IPS-18c (cell line): ENCODE results near the gene IL1R1.

Source experiments
- H3K4me3 ChIP-seq: 2 replicates; pipeline ENCODE4 v1.7.0; 2013; ENCODE audit warnings: low read depth, mild to moderate bottlenecking, low read length, moderate library complexity; ENCODE audit not compliant: insufficient read depth
- H3K9me3 ChIP-seq: one replicate; pipeline ENCODE4 v1.6.1; 2013; ENCODE audit warnings: mild to moderate bottlenecking, low read length, moderate library complexity; ENCODE audit not compliant: control insufficient read depth, insufficient read depth

IL1R1 gene

DNA sequence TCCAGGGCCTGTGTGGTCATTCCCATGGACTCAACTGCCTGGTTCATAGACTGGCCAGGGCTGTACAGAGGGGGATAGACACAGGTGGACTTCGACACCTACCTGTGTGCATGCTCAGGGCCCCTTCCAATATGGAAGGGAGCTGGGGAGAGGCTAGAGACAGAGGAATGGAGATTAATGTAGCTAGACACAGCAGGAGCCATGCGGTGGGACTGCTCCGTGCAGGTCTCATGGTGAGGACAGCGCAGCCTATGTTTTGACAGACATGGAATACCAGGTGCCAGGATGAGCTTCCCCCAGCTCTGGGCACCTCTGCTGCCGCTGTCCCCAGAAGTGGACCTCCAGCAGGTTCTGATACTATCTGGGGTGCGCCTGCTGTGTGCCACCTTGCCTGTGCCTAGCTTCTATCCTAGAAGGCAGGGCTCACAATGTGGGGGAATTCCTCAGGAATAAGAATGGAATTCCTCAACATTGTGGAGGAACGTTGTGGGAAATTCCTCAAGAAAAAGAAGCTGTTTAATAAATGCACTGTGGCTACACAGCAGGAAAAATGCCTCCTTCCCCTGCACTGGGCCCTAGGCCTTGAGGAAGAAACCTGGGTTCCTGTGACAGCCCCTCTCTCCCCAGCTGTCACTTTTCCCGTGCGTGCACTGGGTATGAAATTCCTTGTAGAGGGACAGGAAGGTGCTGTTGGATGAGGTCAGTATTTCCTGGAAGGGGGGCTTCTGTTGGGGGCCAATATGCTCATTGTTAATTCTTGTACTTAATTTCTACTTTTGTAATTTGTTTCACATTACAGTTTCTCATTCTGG lies 7.3 kb downstream of the IL1R1 start:
- H3K9me3 ChIP-seq, result peaks cover 2% of the 10 kb centered on the region
- no peak overlapping the region; the same call in 1 of the 2 replicates for H3K4me3 ChIP-seq

DNA sequence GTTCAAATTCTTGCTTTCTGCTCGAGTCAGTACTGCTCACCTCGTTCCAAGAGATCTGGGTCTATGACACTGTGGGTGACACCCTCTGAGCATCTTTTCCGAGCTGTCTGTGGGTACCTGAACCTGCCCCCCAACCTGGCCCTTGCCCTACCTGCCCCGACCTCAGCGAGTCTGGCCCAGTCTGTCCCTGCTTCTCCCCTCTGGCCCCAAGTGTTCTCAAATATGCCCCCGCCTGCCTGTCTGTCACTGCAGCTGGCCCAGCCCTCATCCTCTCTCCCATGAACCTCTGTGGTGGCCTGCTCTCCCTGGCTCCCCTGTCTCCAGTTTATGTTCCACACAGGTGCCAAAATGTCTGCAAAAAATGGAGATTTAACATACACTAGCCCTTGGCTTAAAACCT lies 11.8 kb downstream of the IL1R1 start:
- Histone ChIP-seq H3K4me3 (no peak overlapping the region), H3K9me3 (peaks cover 2% of the 10 kb centered on the region)

DNA sequence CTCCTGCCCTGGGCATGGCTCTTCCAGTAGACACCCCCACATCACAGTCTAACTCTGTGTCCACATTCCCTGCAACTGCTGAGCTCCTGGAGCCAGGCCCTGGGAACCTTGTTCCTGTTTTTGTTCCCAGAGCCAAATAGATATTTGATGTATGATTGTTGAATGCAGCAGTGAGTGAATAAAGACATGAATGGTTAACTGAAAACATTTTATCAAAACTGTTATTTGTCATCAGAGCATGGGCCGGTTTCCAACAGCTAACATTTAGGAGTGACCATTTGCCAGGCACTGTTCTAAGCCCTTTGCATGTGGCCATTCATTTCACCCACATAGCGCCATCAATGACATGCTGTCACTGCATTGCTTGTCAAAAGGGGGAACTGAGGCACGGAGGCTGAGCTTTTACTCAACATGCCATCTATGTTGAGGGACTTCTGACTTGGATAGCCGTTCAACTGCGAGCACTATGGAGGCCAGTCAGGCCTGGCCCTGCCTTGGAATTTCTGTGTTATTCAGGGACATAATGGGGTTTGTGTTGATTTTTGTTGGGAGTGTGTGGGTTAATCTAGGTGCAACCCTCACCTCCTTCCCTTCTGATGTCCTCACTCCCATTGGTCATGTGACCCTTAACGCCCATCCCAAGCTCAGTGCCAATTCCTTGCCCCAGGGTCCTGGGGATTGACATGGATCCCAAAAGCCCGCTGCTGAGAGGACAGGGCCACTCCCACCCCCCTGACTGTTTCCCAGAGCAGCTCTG lies 12.6 kb downstream of the IL1R1 start:
- Histone ChIP-seq H3K4me3 (no peak overlapping the region), H3K9me3 (peaks cover 2% of the 10 kb centered on the region)

DNA sequence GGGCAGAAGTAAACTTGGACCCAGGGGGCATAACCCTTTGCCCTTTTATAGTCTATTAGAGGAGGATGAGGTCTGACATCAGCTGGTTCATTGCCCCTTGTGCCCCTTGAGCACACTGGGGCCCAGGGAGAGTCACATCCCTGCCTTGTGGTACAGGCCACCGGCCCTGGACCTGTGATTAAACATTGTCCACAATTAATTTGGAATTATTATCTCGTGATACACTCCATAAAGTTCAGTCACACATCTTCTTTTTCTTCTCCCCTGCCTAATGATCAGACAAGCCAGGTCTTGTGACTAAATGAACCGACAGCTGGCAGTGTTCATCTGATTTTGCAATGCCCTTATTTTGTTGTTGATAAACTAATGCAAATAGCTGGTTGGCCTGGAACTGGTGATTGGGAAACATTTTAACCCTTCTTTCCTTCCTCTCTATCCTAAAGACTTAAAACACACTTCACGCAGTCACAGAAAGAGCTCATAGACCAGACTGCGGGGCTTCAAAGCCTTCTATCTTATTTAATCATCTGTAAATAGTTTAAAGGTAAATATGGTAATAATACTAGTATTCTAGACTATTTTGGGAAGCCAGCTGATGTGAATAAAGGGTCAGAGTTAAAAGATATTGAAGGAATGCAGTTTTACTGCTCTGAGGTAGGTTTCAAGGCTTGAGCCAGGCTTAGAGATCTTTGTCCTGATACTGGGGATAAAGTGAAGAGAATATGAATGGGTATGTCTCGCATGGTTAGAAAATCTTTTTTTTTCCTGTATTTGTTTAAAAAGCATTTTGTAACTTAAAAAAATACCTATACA lies 13.4 kb downstream of the IL1R1 start:
- Histone ChIP-seq H3K4me3 (no peak overlapping the region), H3K9me3 (peaks cover 2% of the 10 kb centered on the region)

DNA sequence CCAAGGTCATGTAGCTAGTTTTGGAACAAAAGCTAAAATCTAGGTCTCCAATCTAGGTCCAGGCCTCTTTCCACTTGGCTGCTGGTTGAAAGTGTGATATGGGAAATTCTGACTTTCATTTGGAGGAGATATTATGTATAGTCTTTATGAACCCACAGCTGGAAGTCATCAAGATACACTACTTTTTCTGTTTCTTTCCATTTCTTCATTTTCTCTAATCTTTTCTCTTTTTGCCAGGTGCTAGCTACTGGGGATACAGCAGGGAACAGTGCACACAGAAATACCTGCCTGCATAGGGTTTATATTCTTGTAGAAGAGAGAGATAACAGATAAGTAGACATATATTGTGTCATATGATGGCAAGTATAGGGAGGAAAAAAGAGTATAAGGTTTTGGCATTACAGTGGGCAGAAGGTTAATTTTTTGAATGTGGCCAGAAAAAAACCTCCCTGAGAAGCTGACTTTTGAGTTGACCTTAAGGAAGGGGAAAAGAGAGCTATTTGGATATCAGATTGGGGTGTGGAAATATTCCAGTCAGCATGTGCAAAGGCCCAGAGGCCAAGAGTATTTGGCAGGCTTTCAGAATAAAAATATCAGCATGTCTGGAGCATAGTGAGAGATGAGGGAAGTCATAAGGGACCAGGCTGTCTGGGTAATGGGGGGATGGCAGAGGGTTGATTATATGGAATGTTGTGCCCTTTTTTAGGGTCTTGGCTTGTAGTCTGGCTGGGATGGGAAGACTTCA lies 15.6 kb downstream of the IL1R1 start:
- Histone ChIP-seq H3K4me3 (no peak overlapping the region), H3K9me3 (no peaks in the 10 kb centered on the region)

DNA sequence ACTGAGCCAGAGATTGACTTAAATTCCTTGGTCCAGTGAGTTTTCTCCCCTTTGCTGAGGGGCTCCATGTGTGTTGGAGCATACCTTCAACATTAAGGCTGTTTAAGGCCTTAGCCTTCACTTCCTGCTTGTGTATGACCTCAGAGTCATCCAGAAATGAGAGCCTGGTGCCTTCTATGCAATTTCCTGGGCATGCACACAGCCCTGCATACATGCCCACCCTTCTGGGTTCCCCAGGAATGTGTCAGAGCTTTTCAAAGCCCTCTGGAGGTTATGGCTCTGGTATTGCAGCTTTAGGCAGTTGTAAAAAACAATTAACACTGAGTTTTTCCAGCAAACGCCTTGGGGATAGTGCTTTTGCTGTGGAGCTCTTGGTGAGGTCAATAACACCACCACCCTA lies 16.7 kb downstream of the IL1R1 start:
- H3K9me3 ChIP-seq, result no peaks in the 10 kb centered on the region
- H3K4me3 ChIP-seq, result no peak overlapping the region

DNA sequence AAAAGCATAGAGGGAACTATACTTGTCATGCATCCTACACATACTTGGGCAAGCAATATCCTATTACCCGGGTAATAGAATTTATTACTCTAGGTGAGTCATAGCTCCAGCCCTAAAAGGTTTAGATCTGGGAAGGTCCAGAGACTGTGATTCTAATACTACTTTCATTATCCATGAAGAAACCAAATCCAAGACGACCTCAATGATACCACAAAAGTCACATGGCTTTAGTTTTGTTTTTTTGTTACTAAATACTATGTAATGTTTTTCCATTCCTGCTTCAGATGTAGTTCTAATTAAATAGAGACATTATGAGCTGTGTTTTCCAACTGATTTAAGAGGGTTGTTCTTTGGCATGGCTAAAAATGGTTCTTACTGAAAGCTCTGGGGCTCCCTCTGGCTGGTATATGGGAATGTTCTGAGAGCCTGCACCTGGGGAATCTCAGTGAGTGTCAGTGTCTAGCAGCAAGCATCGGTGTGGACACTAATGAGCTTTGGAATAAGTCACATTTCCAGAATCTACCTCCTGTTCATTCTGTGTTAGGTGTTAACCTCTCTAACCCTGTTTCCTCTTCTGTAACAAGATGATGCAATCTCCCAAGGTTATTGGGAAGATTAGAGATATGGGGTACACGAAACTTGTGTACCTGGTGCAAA lies 23.8 kb downstream of the IL1R1 start:
- no peaks in the 10 kb centered on the region for H3K9me3 ChIP-seq
- H3K4me3 ChIP-seq, result no peak overlapping the region

DNA sequence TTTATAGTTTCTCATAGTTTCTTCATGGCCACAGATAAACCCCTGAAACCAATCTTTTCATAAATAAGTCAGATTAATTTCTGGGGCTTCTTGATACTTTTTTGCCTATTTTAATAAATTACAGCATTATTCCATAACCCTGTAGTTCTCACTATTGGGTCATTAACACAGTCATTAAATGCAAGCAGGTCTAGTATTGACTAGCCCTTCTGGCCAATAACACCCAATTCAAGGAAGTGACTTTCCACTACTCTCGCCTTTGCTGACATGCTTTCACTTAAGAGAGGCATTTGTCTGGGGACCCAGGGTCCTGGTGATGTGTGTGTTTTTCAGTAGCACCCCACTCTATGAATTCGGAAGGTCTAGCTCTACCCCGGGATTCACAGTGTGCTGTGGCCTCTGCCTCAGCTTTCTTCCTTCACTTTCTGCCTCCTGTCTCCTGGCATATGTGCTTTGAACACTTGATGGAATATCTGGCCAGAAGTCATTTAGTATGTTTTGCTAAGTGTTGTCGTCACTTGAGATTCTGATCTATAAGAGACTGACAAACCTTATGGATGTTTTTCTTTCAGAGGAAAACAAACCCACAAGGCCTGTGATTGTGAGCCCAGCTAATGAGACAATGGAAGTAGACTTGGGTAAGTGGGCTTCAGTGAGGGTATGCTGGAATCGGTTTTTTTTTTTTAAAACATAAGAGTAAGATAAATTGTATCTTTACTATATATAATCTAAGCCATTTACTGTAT lies 25.7 kb downstream of the IL1R1 start:
- Histone ChIP-seq H3K4me3 (no peak overlapping the region), H3K9me3 (no peaks in the 10 kb centered on the region)

DNA sequence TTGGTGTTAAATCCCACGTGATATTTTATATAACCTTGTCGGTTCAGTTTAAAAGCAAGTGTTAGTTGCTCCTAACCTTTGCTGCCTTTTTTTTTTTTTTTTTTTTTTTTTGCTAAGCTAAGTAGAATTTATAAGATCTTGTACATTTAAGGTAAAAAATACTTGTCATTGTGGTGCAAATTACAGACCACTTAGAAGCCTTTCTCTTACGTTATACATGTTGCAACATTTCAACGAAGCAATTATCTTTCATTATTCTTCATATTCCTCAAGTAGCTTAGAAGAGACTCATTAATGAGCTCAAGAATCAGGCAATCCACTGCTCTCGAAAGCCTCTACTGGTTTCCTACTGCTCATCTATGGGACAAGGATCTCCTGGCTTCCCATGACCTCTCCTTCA lies 29.4 kb downstream of the IL1R1 start:
- H3K4me3 ChIP-seq, result no peak overlapping the region
- H3K9me3 ChIP-seq, result no peaks in the 10 kb centered on the region

DNA sequence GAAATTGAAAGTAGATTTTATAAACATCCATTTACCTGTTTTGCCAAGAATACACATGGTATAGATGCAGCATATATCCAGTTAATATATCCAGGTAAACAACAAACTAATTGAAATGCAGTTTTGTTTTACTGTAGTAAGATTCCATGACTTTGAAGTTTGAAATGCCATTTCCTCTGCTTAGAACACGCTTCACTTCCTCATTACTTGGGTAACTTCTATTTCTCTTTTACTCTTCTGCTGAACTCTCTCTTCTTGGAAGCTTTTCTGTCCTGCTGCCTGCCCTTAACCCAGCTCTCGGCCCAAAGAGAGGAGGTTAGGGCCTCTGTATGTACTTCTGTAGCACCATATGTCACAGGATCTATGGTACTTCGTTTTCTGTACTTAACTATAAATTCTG lies 30.2 kb downstream of the IL1R1 start:
- Histone ChIP-seq H3K4me3 (no peak overlapping the region), H3K9me3 (no peaks in the 10 kb centered on the region)

DNA sequence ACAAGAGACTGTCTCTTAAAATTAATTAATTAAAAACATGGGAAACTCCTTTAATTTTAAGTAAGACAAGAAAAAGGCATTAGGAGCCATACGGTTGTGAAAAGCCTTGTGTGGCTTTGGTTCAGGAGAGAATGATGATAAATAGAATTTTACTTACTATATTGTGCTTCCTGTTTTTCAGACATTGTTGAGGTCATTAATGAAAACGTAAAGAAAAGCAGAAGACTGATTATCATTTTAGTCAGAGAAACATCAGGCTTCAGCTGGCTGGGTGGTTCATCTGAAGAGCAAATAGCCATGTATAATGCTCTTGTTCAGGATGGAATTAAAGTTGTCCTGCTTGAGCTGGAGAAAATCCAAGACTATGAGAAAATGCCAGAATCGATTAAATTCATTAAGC lies 33.6 kb downstream of the IL1R1 start:
- no peaks in the 10 kb centered on the region for H3K9me3 ChIP-seq
- H3K4me3 ChIP-seq, result no peak overlapping the region

DNA sequence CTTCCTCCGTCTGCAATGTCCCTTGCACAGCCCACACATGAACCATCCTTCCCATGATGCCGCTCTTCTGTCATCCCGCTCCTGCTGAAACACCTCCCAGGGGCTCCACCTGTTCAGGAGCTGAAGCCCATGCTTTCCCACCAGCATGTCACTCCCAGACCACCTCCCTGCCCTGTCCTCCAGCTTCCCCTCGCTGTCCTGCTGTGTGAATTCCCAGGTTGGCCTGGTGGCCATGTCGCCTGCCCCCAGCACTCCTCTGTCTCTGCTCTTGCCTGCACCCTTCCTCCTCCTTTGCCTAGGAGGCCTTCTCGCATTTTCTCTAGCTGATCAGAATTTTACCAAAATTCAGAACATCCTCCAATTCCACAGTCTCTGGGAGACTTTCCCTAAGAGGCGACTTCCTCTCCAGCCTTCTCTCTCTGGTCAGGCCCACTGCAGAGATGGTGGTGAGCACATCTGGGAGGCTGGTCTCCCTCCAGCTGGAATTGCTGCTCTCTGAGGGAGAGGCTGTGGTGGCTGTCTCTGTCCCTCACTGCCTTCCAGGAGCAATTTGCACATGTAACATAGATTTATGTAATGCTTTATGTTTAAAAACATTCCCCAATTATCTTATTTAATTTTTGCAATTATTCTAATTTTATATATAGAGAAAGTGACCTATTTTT lies 35.4 kb downstream of the IL1R1 start:
- Histone ChIP-seq H3K9me3 (no peaks in the 10 kb centered on the region), H3K4me3 (no peak overlapping the region)

DNA sequence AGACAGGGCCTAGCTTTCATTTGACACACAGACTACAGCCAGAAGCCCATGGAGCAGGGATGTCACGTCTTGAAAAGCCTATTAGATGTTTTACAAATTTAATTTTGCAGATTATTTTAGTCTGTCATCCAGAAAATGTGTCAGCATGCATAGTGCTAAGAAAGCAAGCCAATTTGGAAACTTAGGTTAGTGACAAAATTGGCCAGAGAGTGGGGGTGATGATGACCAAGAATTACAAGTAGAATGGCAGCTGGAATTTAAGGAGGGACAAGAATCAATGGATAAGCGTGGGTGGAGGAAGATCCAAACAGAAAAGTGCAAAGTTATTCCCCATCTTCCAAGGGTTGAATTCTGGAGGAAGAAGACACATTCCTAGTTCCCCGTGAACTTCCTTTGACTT lies 36.5 kb downstream of the IL1R1 start:
- Histone ChIP-seq H3K9me3 (no peaks in the 10 kb centered on the region), H3K4me3 (no peak overlapping the region)

DNA sequence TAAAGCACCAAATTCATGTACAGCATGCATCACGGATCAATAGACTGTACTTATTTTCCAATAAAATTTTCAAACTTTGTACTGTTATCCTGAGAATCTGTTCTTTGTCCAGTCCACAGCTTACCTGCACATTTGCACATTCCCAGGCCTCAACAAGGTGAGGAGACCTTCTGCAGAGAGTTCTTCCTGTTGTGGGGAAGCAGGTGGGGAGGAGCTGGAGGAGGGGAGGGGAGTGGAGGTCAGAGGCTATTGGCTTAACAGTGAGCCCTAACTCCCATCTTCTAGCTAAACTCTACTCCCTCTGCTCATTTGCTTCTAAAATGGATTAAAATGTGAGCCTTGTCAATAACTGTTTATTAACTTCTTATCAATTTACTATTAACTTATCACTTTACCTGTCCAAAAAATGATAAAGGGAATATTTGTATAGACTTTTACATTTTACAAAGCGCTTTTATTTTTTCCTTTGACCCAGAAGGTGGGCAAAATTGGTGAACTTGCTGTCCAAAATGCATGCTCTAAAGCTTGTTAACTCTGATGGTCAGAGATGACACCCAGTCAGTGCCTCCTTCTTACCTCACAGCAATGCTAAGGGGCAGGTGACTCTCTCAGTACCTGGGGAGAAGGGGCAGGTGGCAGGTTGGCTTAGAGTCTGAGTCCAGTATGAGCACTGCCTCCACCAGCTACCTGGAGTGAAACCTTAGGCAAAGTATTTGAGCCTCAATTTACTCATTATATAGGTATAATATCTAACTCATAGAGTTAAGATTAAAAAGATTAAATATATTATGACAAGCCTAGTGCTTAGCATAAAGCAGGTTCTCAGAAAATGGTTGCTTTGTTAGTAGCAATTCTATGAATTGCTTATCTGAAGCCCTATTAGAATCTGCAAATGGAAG lies 37.5 kb downstream of the IL1R1 start:
- no peak overlapping the region for H3K4me3 ChIP-seq
- H3K9me3 ChIP-seq, result no peaks in the 10 kb centered on the region

DNA sequence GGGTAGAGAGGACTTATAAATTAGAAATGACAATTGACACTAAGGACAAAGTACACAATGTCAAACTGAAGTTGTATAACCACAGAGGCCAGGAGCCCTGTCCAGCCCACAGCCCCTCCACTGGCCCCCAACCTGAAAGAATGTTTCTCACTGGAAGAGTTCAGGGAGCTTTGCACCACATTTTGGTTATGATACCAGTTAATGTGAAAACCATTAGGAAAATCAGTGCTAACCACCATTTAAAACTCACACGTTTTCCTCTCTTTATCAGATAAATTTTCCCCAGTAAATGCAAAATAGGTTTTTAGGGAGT lies 38.1 kb downstream of the IL1R1 start:
- H3K4me3 ChIP-seq, result no peak overlapping the region
- H3K9me3 ChIP-seq, result no peaks in the 10 kb centered on the region
